B cell (primary cell): ENCODE measurements around the gene KAZN. TPM values are rescaled to one million over a fixed set of nuclear protein-coding genes. Genes with fewer than 3 reads are reported as not detected.

Source experiments
- ATAC-seq: fragments of 200-7000 bp; cut with Tn5 transposase; one replicate; pipeline ENCODE4 v1.10.0; 2021; ENCODE audit warnings: low read depth, mild to moderate bottlenecking, moderate number of reproducible peaks, moderate library complexity
- CTCF ChIA-PET: fragments of 350-600 bp; sonication (Branson Sonifier 250); formaldehyde crosslinking; loops from one replicate; lab custom pipeline; 2021; ENCODE audit warnings: antibody characterized with exemption, inconsistent platforms; lab: Charles Lee
- POLR2A ChIA-PET: fragments of 350-600 bp; sonication (Branson Sonifier 250); formaldehyde crosslinking; loops from one replicate; lab custom pipeline; 2021; ENCODE audit warnings: antibody characterized with exemption; lab: Charles Lee
- DNase-seq: peaks from one replicate; pipeline ENCODE4 v3.0.0; 2013
- H2AFZ ChIP-seq: 2 replicates; pipeline ENCODE4 v1.6.1; 2012; ENCODE audit warnings: mild to moderate bottlenecking, low read depth, low read length; ENCODE audit not compliant: insufficient read depth, poor library complexity, severe bottlenecking
- H3K27ac ChIP-seq, 2 donors: 1 replicate in 1 of 2; 2 replicates in 1 of 2; pipeline ENCODE4 v1.5.1; 2012 to 2013; ENCODE audit warnings: low read length in 2 of 2, mild to moderate bottlenecking in 2 of 2, moderate library complexity in 1 of 2
- H3K27me3 ChIP-seq, 4 experiments: fragments of 200-600 bp in 1 of 4; sonication (generic) in 1 of 4; replicated peaks in 1 of 4; 1 replicate in 2 of 4; 2 replicates in 2 of 4; pipeline versions ENCODE4 v1.6.1 to v1.7.0; 2013 to 2016; ENCODE audit warnings: low read length in 3 of 4, mild to moderate bottlenecking in 2 of 4, mixed read lengths in 1 of 4, moderate library complexity in 1 of 4; ENCODE audit not compliant: insufficient read depth in 4 of 4, control insufficient read depth in 3 of 4; ENCODE audit errors: control extremely low read depth in 1 of 4
- H3K36me3 ChIP-seq, 2 experiments: replicated peaks in 1 of 2; 1 replicate in 1 of 2; 2 replicates in 1 of 2; pipeline versions ENCODE4 v1.6.1 to v1.7.1; 2013; ENCODE audit warnings: low read length in 1 of 2; ENCODE audit not compliant: insufficient read depth in 2 of 2, control insufficient read depth in 1 of 2; ENCODE audit errors: control extremely low read depth in 1 of 2, extremely low read depth in 1 of 2
- H3K4me1 ChIP-seq, 2 donors: fragments of 200-600 bp in 1 of 2; sonication (generic) in 1 of 2; 1 replicate in 1 of 2; 2 replicates in 1 of 2; pipeline versions ENCODE4 v1.5.1 to v1.6.1; 2013 to 2017; ENCODE audit warnings: low read length in 2 of 2; ENCODE audit not compliant: control insufficient read depth in 2 of 2, insufficient read depth in 2 of 2
- H3K4me2 ChIP-seq: replicated peaks from 2 replicates; pipeline ENCODE3; 2012; ENCODE audit warnings: mild to moderate bottlenecking, low read depth, low read length; ENCODE audit not compliant: poor library complexity, severe bottlenecking
- H3K4me3 ChIP-seq, 5 experiments: fragments of 200-600 bp in 1 of 5; sonication (generic) in 1 of 5; 1 replicate in 3 of 5; 2 replicates in 2 of 5; pipeline versions ENCODE4 v1.5.1 to v1.7.0; 2011 to 2016; ENCODE audit warnings: low read length in 4 of 5, mild to moderate bottlenecking in 4 of 5, low read depth in 2 of 5, control low read depth in 1 of 5, moderate library complexity in 1 of 5; ENCODE audit not compliant: insufficient read depth in 1 of 5; ENCODE audit errors: control extremely low read depth in 1 of 5, extremely low read depth in 1 of 5
- H3K79me2 ChIP-seq: fragments of 200-600 bp; sonication (generic); one replicate; pipeline ENCODE4 v1.6.0; 2016; ENCODE audit warnings: low read length; ENCODE audit not compliant: control insufficient read depth, insufficient read depth
- H3K9ac ChIP-seq: fragments of 200-600 bp; sonication (generic); 2 replicates; pipeline ENCODE4 v1.6.1; 2017; ENCODE audit warnings: mild to moderate bottlenecking, low read length, moderate library complexity
- H3K9me3 ChIP-seq, 3 donors: one replicate each; pipeline versions ENCODE4 v1.6.1 to v1.7.1; 2013; ENCODE audit warnings: low read length in 2 of 3; ENCODE audit not compliant: control insufficient read depth in 2 of 3, insufficient read depth in 1 of 3; ENCODE audit errors: control extremely low read depth in 1 of 3
- H4K20me1 ChIP-seq: 2 replicates; pipeline ENCODE4 v1.6.0; 2012; ENCODE audit warnings: mild to moderate bottlenecking, low read length; ENCODE audit not compliant: insufficient read depth, control insufficient read depth, poor library complexity, severe bottlenecking
- H3K27ac Mint-ChIP-seq: one replicate; pipeline ENCODE4 v1.8.0; 2021; ENCODE audit warnings: mixed read lengths
- H3K27me3 Mint-ChIP-seq: one replicate; pipeline ENCODE4 v1.8.0; 2021; ENCODE audit warnings: mixed read lengths
- H3K4me1 Mint-ChIP-seq: one replicate; pipeline ENCODE4 v1.8.0; 2021; ENCODE audit warnings: mixed read lengths
- H3K4me3 Mint-ChIP-seq: one replicate; pipeline ENCODE4 v1.8.0; 2021; ENCODE audit warnings: mixed read lengths
- H3K9me3 Mint-ChIP-seq: one replicate; pipeline ENCODE4 v1.8.0; 2022; ENCODE audit warnings: mixed read lengths; ENCODE audit not compliant: insufficient read depth
- CTCF ChIP-seq: fragments of 200-600 bp; IDR thresholded peaks from one replicate; pipeline ENCODE4 v1.8.0; 2022; ENCODE audit warnings: antibody characterized with exemption, mild to moderate bottlenecking
- EZH2 ChIP-seq: IDR thresholded peaks from 2 replicates; pipeline ENCODE4 v1.6.1; 2012; ENCODE audit warnings: borderline replicate concordance, low read depth, mild to moderate bottlenecking, moderate library complexity, low read length; ENCODE audit not compliant: insufficient read depth, poor library complexity, severe bottlenecking
- WGBS: methylation state at CpG from one replicate; pipeline ENCODE4 v1.1.5; 2013; ENCODE audit warnings: missing lambda C conversion rate; ENCODE audit not compliant: insufficient coverage; 5-methylcytosine and 5-hydroxymethylcytosine counted together
- intact Hi-C: fragments of 100-400 bp; cut with micrococcal nuclease; formaldehyde crosslinking; loops from one replicate; pipeline ENCODE4 v1.10.0; 2022
- polyA plus RNA-seq: library from polyadenylated mRNA; depleted of rRNA; stranded (reverse); fragments of >200 nt; gene quantifications from 2 replicates; pipeline ENCODE4 v1.2.3, GENCODE V29; 2012
- total RNA-seq, 2 donors: library from RNA; stranded (reverse); fragments of 120-200 nt in 1 of 2; gene quantifications; 1 replicate in 1 of 2; 2 replicates in 1 of 2; pipeline versions ENCODE4 v1.2.3 to v1.2.4, GENCODE V29; 2013 to 2022

Gene KAZN
- total and polyA plus RNA-seq, 2 donors (not counting 1 experiment from before 2014, with no cell fraction given): 0.13 to 0.39 TPM

- Mint-ChIP-seq H3K27me3 (no peaks in the 10 kb centered on the region), H3K4me1 (no peaks in the 10 kb centered on the region), H3K27ac (no peak overlapping the region), H3K9me3 (peaks cover 4% of the 10 kb centered on the region), H3K4me3 (no peak overlapping the region)
- TF ChIP-seq EZH2 (no peak), CTCF (no peak)
- CTCF ChIA-PET: no interaction called here
- H3K9ac ChIP-seq: no peak overlapping the region
- no peaks in the 10 kb centered on the region for H3K27me3 ChIP-seq
- no peak for ATAC-seq
- no peak overlapping the region for H3K27ac ChIP-seq
- DNase-seq: no peak
- H2AFZ ChIP-seq: no peak overlapping the region
- intact Hi-C loops: no loop called here
- no peak overlapping the region for H3K4me3 ChIP-seq
- peaks cover 0 to 11% (median 0%) of the 10 kb centered on the region in 3 donors for H3K9me3 ChIP-seq
- H3K4me2 ChIP-seq: no peak overlapping the region
- no peaks in the 10 kb centered on the region for H4K20me1 ChIP-seq
- no peaks in the 10 kb centered on the region for H3K79me2 ChIP-seq
- no peaks in the 10 kb centered on the region for H3K4me1 ChIP-seq
- H3K36me3 ChIP-seq: no peaks in the 10 kb centered on the region
- 84% methylated on average over 6 of the region's 11 CpGs for WGBS
- POLR2A ChIA-PET: no interaction called here
Observed at GRCh38 chr1:14723401-14723800, 124.9 kb downstream of the KAZN start.

GRCh38 chr1:14724246-14724645, 125.8 kb downstream of the KAZN start:
- intact Hi-C loops: no loop called here
- WGBS: 84% methylated on average over 5 of the region's 5 CpGs

More at GRCh38 chr1:14724246-14724645, 125.8 kb downstream of the KAZN start:
- H3K9ac ChIP-seq: no peak overlapping the region
- no peak overlapping the region for H3K27ac Mint-ChIP-seq
- no peaks in the 10 kb centered on the region for H3K4me1 ChIP-seq
- H3K27me3 Mint-ChIP-seq: no peaks in the 10 kb centered on the region
- POLR2A ChIA-PET: no interaction called here
- H3K9me3 ChIP-seq: peaks cover 0 to 11% (median 0%) of the 10 kb centered on the region in 3 donors
- no peak for ATAC-seq
- H2AFZ ChIP-seq: no peak overlapping the region
- no peak overlapping the region for H3K4me3 Mint-ChIP-seq
- CTCF ChIA-PET: no interaction called here
- no peaks in the 10 kb centered on the region for H3K4me1 Mint-ChIP-seq
- no peaks in the 10 kb centered on the region for H3K79me2 ChIP-seq
- H3K27me3 ChIP-seq: no peaks in the 10 kb centered on the region
- H4K20me1 ChIP-seq: no peaks in the 10 kb centered on the region
- no peak overlapping the region for H3K27ac ChIP-seq
- H3K36me3 ChIP-seq: no peaks in the 10 kb centered on the region
- no peak overlapping the region for H3K4me2 ChIP-seq
- no peak overlapping the region for H3K4me3 ChIP-seq
- DNase-seq: no peak
- H3K9me3 Mint-ChIP-seq: peaks cover 4% of the 10 kb centered on the region
- TF ChIP-seq EZH2 (no peak), CTCF (no peak)
